Stimulated activated CD4-positive, alpha-beta T cell treated with anti-CD3 and anti-CD28 coated beads, Interleukin-4, amount 100 ng/mL, for 4 hours (primary cell): ENCODE measurements around the gene FAM131B.
A peak's percentile ranks its signal among the peaks of the same experiment; 100 is the strongest.

Experiments
- DNase-seq, 2 experiments: peaks; one replicate each; pipeline ENCODE4 v3.0.0-alpha.2; 2020

The FAM131B gene

DNA sequence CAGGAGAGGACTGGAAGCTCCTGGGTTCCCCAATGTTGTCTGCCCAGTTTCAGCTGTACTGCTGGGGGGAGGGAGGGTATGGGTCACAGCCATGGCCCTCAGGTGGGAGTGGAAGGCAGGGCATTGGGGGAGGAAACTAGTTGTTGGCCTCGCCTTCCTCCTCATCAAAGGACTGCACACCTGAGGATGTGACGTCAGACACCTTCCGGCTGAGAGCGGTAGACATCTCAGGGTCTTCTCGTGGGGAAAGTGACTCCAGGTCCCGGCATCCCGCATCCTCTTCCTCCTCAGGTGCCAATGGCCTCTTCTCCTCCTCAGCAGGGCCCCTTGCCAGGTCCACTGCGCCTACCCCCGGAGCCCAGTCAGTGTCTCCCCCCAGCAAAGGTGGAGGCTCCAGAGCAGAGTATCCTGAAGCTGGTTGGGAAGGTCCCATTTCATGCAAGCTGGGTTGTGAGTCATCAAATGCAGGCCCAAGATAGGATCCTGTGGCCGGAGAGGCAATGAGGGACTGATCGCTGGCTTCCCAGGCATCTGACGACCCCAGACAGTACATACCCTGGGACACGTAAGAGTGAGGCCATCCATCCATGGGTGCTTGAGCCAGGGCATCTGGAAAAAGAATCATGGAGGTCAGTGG, 6.0 kb downstream of the FAM131B start:
- no peak for DNase-seq

DNA sequence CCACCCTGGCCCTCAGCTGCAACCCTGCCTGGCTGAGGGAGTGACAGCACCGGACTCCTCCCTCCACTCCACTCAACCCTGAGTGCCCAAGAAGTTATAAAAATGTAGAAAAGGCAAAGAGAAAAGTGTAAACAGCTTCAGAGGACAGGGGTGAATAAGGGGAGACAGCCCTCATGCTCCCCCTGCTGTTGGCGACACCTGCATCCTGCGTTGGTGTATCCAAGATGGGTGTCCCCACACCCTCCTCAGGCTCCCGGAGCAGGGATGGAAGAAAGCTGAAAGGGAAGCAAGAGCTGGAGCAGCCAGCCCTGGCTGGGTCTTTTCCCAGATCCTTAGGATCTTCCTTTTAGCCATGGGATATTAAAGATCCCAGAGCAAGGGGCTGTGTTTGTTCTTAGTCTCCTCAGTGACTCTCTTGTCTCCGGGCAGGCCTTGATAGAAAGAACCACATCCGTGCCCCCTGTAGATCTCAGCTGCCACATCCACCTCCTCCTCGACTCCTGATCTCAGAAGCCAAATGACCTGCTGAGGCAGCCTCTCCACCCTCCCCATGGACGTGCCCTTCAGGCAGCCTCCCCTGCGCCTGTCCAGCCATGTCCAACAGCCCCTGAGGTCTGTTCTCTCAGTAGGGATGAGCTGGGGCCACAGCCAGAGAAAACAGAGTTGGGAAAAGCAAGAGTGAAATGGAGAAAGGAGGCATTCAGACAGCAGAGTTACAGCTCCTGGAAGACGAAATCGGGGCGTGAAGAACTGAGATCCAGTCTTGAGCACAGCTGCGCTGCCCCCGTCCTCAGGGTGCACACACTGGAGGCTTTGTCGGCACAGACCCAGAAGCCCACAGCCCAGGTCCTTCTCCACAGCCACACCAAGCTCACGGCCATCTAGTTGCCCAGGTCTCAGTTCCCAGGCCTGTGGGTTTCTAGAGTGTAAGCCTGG, 6.8 kb downstream of the FAM131B start:
- DNase-seq, result no peak

- DNase-seq, result no peak
Observed at GRCh38 chr7:143354965-143355364, 7.5 kb downstream of the FAM131B start.

DNA sequence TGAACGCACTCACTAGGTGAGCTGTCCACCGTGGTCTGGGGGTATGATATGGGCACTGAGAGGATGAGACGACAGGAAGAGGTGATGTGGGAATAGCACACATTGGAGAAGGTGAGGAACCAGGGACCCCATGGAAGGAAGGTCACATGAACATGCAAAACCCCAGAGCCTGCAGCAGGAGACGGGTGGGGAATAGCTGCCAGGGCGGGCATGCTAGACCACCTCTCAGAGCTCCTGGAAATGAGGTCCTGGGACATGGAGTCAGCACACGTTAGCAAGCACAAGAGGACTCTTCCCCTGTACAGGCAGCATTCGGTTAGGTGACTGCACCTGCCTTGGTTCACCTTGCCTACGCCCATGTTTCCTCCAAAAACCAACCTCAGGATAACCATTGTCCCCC, 8.1 kb downstream of the FAM131B start:
- no peak for DNase-seq

- DNase-seq, result no peak
Observed at GRCh38 chr7:143352531-143353002, 9.9 kb downstream of the FAM131B start.

DNA sequence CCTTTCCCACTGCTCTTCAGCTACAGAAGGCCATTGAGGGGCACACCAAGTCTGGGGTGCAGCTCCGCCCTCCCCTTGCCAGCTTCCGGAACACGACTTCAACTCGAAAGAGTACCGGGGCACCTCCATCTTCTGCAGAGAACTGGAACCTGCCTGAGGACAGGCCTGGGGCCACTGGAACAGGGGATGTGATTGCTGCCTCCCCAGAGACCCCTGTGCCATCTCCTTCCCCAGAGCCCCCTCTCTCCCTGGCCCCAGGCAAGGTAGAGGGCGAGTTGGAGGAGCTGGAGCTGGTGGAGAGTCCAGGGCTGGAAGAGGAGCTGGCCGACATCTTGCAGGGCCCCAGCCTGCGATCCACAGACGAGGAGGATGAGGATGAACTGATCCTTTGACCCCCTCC, 10.9 kb downstream of the FAM131B start:
- no peak for DNase-seq

DNA sequence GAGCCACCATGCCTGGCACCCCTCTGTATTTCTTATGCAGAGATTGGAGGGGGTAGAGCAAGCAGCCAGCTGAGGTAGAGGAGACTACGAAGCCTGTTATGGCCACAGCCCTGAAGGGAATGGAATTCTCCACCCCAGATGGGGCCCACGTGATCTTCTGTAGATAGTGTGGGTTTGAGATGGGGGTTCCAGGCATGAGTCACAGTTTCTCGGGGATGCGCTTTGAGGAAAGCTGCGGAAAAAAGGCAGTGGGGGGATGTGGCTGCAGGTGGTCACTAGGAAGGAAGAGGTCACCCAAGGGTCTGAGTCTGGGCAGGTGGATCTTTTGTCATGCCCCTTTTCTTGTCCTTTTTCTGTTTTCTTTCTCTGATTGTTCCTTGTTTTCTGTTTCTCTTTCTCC, 11.5 kb downstream of the FAM131B start:
- no peak for DNase-seq

DNA sequence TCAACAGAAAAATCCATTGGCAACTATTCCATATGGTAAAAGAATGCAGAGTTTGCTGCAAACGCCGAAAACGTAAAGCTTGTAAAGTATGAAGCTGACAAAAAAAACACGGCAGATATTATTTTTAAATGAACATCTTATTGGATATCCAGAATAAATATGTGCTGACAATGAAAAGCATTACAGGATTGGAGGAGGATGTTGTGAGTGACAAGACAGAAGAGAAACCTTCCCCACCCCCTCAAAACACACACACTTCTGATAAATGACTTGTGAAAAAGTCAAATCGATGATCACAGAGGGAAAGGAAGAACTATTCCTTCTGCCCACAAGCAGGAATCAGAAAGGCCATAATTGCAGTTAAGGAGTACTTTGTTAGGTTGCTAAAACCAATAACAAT, 14.6 kb downstream of the FAM131B start:
- no peak for DNase-seq

- no peak for DNase-seq
Observed at GRCh38 chr7:143346018-143346417, 16.5 kb downstream of the FAM131B start.

DNA sequence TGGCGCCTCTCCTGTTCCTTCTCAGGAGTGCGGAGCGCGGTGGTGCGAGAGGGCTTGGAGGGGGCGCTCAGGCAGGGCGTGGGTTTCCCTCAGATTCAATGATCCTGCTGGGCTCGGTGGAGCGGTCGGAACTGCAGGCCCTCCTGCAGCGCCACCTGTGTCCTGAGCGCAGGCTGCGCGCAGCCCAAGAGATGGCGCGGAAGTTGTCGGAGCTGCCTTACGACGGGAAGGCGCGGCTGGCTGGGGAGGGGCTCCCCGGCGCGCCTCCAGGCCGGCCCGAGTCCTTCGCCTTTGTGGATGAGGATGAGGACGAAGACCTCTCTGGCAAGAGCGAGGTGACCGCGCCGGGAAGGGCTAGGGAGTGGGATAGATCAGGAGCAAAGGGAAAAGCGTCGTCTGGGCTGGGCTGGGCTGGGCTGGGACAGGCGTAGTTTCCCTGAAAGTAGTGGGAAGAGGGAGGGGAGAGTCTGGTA, 17.0 kb downstream of the FAM131B start:
- DNase-seq, result peak; percentile 57 to 61

GRCh38 chr7:143343596-143343995, 18.9 kb downstream of the FAM131B start:
- no peak for DNase-seq

GRCh38 chr7:143341842-143342241, 20.7 kb downstream of the FAM131B start:
- no peak for DNase-seq

DNA sequence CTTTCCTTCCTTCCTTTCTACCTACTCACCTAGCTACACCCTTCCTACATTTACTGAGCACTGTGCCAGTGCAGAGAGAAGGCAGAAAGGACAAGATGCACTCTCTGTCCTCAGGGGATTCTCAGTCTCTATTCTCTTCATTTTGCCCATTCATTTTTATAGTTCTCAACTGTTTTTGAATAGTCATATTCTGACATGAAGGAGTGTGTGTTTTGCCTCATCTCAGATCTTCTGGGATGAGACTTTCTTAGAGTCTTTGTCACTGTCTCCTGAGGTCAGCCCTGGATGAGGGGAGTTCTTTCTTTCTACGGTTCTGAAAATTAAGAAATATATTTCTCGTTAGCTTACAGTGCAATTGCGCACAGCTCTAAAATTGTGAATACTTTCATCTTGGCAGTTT, 25.3 kb downstream of the FAM131B start:
- no peak for DNase-seq

- no peak for DNase-seq
Observed at GRCh38 chr7:143334244-143334643, 28.3 kb downstream of the FAM131B start.

DNA sequence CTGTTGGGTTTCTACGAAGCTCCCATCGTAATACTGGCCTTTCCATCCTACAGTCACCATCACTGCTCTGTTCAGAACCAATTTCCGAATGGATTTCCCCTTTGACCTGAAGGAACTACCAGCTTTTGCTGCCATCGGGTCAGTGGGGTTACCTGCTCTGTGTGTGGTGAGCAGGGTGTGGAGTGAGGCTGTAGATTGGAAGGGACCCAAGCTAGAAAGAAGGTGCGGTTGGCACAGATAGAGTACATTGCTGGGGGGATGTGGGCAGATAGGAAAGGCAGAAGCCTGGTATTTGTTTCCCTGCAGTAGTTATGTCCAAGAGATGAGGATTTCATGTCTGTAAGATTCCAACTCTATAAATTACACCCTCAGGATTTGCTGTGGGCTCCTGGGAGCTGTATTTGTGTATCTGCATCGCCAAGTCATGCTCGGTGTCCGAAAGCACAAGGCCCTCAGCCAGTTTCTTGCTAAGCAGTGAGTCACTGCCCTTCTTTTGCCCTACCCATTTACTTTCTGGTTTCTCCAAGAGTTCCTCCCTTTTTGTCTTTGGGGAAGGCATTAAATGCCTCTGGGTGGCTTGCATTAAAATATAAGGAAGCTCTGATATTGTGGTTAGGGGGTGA, 31.2 kb downstream of the FAM131B start:
- no peak for DNase-seq

DNA sequence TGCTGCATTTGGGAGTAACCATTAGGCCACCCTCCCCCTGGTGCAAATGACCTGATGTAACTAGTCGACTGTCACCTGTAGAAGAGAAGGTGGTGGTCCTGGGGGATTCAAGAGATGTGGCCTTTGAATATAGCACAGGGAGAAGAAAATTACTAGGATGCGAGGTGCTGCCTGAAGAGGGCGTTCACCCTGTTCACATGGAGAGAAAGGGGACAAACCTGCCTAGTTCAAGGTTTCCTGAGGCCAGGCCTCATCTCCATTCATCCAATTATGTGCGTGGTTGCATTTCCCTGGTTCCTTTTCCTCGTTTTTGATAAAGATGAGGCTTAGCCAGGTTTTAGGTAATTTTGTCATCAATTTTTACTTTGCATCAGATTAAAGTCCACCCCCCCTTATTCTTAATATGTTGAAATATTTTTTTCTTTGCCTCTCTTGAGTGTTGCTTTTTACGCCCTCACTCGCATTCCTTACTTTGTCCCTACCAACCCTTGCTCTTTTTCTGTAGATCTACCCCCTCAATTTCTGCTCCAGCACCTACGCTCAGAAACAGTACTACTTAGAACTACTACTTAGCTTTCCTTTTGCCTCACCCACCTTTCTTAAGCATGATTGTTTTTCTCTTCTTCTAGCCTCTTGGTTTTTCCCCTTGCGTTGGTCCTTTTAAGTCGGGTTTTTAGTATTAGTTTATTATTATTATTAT, 32.9 kb downstream of the FAM131B start:
- no peak for DNase-seq

- no peak for DNase-seq
Observed at GRCh38 chr7:143327903-143328302, 34.6 kb downstream of the FAM131B start.

GRCh38 chr7:143325240-143325639, 37.3 kb downstream of the FAM131B start:
- no peak for DNase-seq

- DNase-seq, result no peak
Observed at GRCh38 chr7:143323653-143324052, 38.9 kb downstream of the FAM131B start.

GRCh38 chr7:143322760-143323633, 39.5 kb downstream of the FAM131B start:
- no peak for DNase-seq

GRCh38 chr7:143321734-143322133, 40.8 kb downstream of the FAM131B start:
- DNase-seq, result no peak

DNA sequence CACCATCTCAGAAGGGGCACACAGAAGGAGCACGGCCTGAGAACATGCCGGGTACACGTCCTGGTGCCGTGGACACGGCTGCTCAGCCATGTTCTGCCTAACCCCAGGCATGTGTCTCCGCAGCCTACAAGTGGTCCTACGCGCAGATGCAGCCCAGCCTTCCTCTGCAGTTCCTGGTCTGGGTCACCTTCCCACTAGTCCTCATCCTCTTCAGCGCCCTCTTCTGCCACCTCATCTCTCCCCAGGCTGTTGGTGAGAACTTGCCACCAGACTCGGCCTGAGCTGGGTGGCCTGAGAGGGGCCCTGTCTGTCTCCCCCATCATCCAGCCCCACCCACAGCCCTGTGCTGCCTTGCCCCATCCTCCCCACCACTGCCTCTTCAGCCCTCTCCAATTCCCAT, 41.3 kb downstream of the FAM131B start:
- no peak for DNase-seq
